HepG2 (cell line): ENCODE data around the gene SKP1. TPM values are rescaled to one million over a fixed set of nuclear protein-coding genes. Genes with fewer than 3 reads are reported as not detected.
A peak's percentile ranks its signal among the peaks of the same experiment; 100 is the strongest.

Experiments used
- ATAC-seq: fragments of 200-7000 bp; cut with Tn5 transposase; 3 replicates; pipeline ENCODE4 v1.9.1; 2020; ENCODE audit warnings: mild to moderate bottlenecking, moderate library complexity
- BruUV-seq: library from RNA; stranded (reverse); fragments of 400-500 nt; replicated peaks from 2 replicates; lab custom pipeline; 2021; lab: Mats Ljungman, UMichigan
- CTCF ChIA-PET: fragments of 300-600 bp; formaldehyde crosslinking; extraction: SDS; loops from one replicate; lab custom pipeline; 2021; ENCODE audit warnings: low total read pairs, inconsistent platforms, low intra/inter-chr PET ratio; lab: Yijun Ruan, JAX
- POLR2A ChIA-PET: fragments of 350-600 bp; sonication (Branson Sonifier 250); formaldehyde crosslinking; loops from one replicate; lab custom pipeline; 2020; ENCODE audit warnings: antibody characterized with exemption, inconsistent platforms; lab: Yijun Ruan, JAX
- DNase-seq: peaks from one replicate; pipeline ENCODE4 v3.0.0-alpha.2; 2015; ENCODE audit warnings: low spot score
- FAIRE-seq: peaks from 3 replicates; lab custom pipeline; 2011; peaks lifted over from hg19 to GRCh38; lab: Jason Lieb, UNC
- H2AFZ ChIP-seq: one replicate; pipeline ENCODE4 v1.6.1; 2011; ENCODE audit warnings: low read length, inconsistent platforms
- H3K27ac ChIP-seq: fragments of 300-600 bp; 3 replicates; pipeline ENCODE4 v1.8.0; 2011; ENCODE audit warnings: mixed run types, mild to moderate bottlenecking, mixed read lengths, low read length, inconsistent platforms; ENCODE audit not compliant: insufficient read depth; ENCODE audit errors: extremely low read length
- H3K27me3 ChIP-seq, 2 experiments: fragments of 200-600 bp in 1 of 2; 2 replicates in 1 of 2; 3 replicates in 1 of 2; pipeline versions ENCODE4 v1.6.0 to v1.8.0; 2011; ENCODE audit warnings: low read length in 2 of 2, mild to moderate bottlenecking in 2 of 2, moderate library complexity in 2 of 2, inconsistent platforms in 1 of 2; ENCODE audit not compliant: insufficient read depth in 2 of 2, control insufficient read depth in 1 of 2
- H3K36me3 ChIP-seq, 2 experiments: fragments of 200-600 bp in 1 of 2; replicated peaks in 1 of 2; 2 replicates in 1 of 2; 3 replicates in 1 of 2; pipeline versions ENCODE4 v1.5.1 to v1.8.0; 2011; ENCODE audit warnings: low read length in 2 of 2, inconsistent platforms in 1 of 2; ENCODE audit not compliant: insufficient read depth in 2 of 2, control insufficient read depth in 1 of 2
- H3K4me1 ChIP-seq: 2 replicates; pipeline ENCODE4 v1.5.1; 2012; ENCODE audit warnings: low read length, inconsistent platforms; ENCODE audit not compliant: insufficient read depth
- H3K4me2 ChIP-seq: 2 replicates; pipeline ENCODE4 v1.6.0; 2011; ENCODE audit warnings: low read depth, low read length, inconsistent platforms
- H3K4me3 ChIP-seq, 3 experiments: fragments of 200-600 bp in 1 of 3; sonication (generic), shearing (Covaris generic) in 1 of 3; replicated peaks in 1 of 3; 2 replicates each; pipeline ENCODE4 v1.5.1; 2011 to 2016; ENCODE audit warnings: low read length in 3 of 3, inconsistent platforms in 2 of 3, low read depth in 2 of 3, mild to moderate bottlenecking in 2 of 3, control low read depth in 1 of 3, mixed read lengths in 1 of 3; ENCODE audit not compliant: insufficient read depth in 1 of 3
- H3K79me2 ChIP-seq: one replicate; pipeline ENCODE4 v1.6.1; 2011; ENCODE audit warnings: low read length, inconsistent platforms; ENCODE audit not compliant: insufficient read depth
- H3K9ac ChIP-seq: 2 replicates; pipeline ENCODE4 v1.6.0; 2011; ENCODE audit warnings: mild to moderate bottlenecking, low read depth, low read length, inconsistent platforms; ENCODE audit not compliant: insufficient read depth
- H3K9me3 ChIP-seq: 2 replicates; pipeline ENCODE4 v1.5.1; 2012; ENCODE audit warnings: mild to moderate bottlenecking, low read length
- H4K20me1 ChIP-seq: 2 replicates; pipeline ENCODE4 v1.6.0; 2011; ENCODE audit warnings: inconsistent platforms, mild to moderate bottlenecking, low read length, moderate library complexity; ENCODE audit not compliant: insufficient read depth
- AGO2 ChIP-seq: fragments of 200-400 bp; formaldehyde crosslinking; optimal IDR thresholded peaks from 2 replicates; pipeline ENCODE3; 2017; ENCODE audit warnings: mild to moderate bottlenecking, low read depth, low read length, moderate library complexity
- ARNT ChIP-seq: fragments of 450-650 bp; IDR thresholded peaks from 2 replicates; pipeline ENCODE4 v1.6.1; 2017
- WGBS: methylation state at CpG from one replicate; pipeline ENCODE4 v1.1.6; 2017; ENCODE audit warnings: low lambda C conversion rate; 5-methylcytosine and 5-hydroxymethylcytosine counted together
- in situ Hi-C: cut with HindIII; loops from 2 replicates; pipeline ENCODE4 v1.10.0; 2017; ENCODE audit warnings: low pct_unique_long_range_greater_than_20kb; ENCODE audit not compliant: extremely low pct_ligation_motif_present
- intact Hi-C: fragments of 100-400 bp; cut with micrococcal nuclease; formaldehyde crosslinking; loops from one replicate; pipeline ENCODE4 v1.10.0; 2022; ENCODE audit not compliant: unreplicated experiment
- polyA plus RNA-seq, 8 experiments: library from polyadenylated mRNA; depleted of rRNA in 3 of 8; stranded (reverse) in 7 of 8; unstranded in 1 of 8; fragments of >200 nt; fragmentation: Illumina TruSeq in 4 of 8; extraction: Trizol in 4 of 8; gene quantifications; 2 replicates each; pipeline versions ENCODE4 v1.2.1 to v1.2.3, GENCODE V29; 2011 to 2016; ENCODE audit warnings: low read depth in 4 of 8, missing spikeins in 1 of 8, mixed read lengths in 1 of 8; ENCODE audit not compliant: insufficient read depth in 1 of 8
- total RNA-seq, 5 experiments: library from RNA; depleted of rRNA; stranded (reverse); fragments of >200 nt; fragmentation: Illumina TruSeq; extraction: Trizol; gene quantifications; 2 replicates each; pipeline ENCODE4 v1.2.3, GENCODE V29; 2016; ENCODE audit warnings: low read depth in 1 of 5
- TF ChIP-seq, protein P1 (sequence below): sonication (generic); formaldehyde crosslinking; IDR thresholded peaks from 2 replicates; pipeline ENCODE4 v1.4.0; 2020; ENCODE audit warnings: missing genetic modification reagents, borderline replicate concordance

Gene SKP1
- total and polyA plus RNA-seq, 2 of the 13 experiments (the other 11 are each of a cell fraction or from before 2014, with no cell fraction given), result 134 to 340 TPM

DNA sequence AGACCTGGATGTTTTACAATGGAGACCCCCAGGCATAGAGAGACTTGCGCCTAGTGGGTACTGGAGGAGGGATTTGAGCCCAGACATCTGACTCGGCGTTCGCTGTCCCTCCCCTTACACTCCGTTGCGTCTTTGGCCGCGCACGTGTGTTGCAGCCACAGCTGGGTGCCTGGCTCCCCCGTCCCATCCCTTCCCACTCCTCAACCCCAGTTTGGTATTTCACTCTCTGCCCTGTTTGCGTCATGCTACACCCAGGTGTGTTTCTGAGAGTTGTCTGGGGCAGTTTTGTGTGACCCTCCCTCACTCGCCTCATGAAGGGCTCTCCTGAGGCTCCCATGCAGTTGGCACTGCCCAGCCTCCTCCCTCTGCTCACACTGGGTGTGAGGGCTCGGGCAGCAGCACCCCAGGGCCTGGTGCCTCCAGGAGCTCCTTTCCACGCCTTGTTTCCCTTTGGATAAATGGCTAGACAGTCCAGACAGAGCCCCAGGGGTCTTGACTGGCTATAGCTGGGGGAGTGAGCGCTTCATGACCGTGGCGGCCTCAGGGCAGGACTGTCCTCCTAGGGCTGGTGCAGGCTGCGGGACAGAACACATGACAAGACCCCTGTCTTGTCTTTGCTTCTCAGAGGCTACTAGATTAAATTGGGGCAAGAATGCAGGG lies 48.6 kb downstream of the SKP1 start:
- in situ Hi-C loops, result no loop called here
- Histone ChIP-seq H3K4me3 (no peak overlapping the region), H3K9me3 (no peaks in the 10 kb centered on the region), H4K20me1 (no peaks in the 10 kb centered on the region), H3K4me2 (no peak overlapping the region), H3K9ac (no peak overlapping the region), H3K79me2 (no peaks in the 10 kb centered on the region), H3K27ac (no peak overlapping the region), H2AFZ (no peak overlapping the region), H3K36me3 (peaks cover 4 to 18% of the 10 kb centered on the region in 2 experiments; a peak in 4 of 5 replicates), H3K4me1 (peaks cover 10% of the 10 kb centered on the region; the same call in 1 of the 2 replicates), H3K27me3 (no peaks in the 10 kb centered on the region)
- POLR2A ChIA-PET, result interaction anchor here (1.3 kb wide), 1 partner anchor 30 kb away, joined by 3 read pairs; no protein-coding TSS in a partner anchor
- intact Hi-C loops, result no loop called here
- BruUV-seq, result no TSS peak
- DNase-seq (no peak), FAIRE-seq (no peak), ATAC-seq (no peak)
- CTCF ChIA-PET, result no interaction called here
- WGBS, result 96% methylated on average over 17 of the region's 18 CpGs
- peak; percentile 47 for TF ChIP-seq AGO2
- TF ChIP-seq, protein P1, sequence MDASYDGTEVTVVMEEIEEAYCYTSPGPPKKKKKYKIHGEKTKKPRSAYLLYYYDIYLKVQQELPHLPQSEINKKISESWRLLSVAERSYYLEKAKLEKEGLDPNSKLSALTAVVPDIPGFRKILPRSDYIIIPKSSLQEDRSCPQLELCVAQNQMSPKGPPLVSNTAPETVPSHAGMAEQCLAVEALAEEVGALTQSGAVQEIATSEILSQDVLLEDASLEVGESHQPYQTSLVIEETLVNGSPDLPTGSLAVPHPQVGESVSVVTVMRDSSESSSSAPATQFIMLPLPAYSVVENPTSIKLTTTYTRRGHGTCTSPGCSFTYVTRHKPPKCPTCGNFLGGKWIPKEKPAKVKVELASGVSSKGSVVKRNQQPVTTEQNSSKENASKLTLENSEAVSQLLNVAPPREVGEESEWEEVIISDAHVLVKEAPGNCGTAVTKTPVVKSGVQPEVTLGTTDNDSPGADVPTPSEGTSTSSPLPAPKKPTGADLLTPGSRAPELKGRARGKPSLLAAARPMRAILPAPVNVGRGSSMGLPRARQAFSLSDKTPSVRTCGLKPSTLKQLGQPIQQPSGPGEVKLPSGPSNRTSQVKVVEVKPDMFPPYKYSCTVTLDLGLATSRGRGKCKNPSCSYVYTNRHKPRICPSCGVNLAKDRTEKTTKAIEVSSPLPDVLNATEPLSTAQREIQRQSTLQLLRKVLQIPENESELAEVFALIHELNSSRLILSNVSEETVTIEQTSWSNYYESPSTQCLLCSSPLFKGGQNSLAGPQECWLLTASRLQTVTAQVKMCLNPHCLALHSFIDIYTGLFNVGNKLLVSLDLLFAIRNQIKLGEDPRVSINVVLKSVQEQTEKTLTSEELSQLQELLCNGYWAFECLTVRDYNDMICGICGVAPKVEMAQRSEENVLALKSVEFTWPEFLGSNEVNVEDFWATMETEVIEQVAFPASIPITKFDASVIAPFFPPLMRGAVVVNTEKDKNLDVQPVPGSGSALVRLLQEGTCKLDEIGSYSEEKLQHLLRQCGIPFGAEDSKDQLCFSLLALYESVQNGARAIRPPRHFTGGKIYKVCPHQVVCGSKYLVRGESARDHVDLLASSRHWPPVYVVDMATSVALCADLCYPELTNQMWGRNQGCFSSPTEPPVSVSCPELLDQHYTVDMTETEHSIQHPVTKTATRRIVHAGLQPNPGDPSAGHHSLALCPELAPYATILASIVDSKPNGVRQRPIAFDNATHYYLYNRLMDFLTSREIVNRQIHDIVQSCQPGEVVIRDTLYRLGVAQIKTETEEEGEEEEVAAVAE (CRISPR knock-in tag), result no peak
- no peak for TF ChIP-seq ARNT
